GM23338 (cell line): ENCODE data around the gene CSTPP1. TPM values are rescaled to one million over a fixed set of nuclear protein-coding genes. Genes with fewer than 3 reads are reported as not detected.

Source experiments
- ATAC-seq: fragments of 200-7000 bp; cut with Tn5 transposase; 3 replicates; pipeline ENCODE4 v1.9.1; 2020
- DNase-seq: peaks from one replicate; pipeline ENCODE4 v3.0.0-alpha.2; 2015; ENCODE audit warnings: low spot score
- H2AFZ ChIP-seq: fragments of 200-600 bp; sonication (generic); 2 replicates; pipeline ENCODE4 v1.8.0; 2016; ENCODE audit warnings: antibody characterized with exemption, mild to moderate bottlenecking, moderate library complexity
- H3F3A ChIP-seq: fragments of 200-600 bp; sonication (generic); replicated peaks from 2 replicates; pipeline ENCODE4 v1.8.0; 2017; ENCODE audit warnings: antibody characterized with exemption, mixed run types, low read depth
- H3K27ac ChIP-seq: fragments of 200-600 bp; sonication (generic); 2 replicates; pipeline ENCODE4 v1.6.1; 2016; ENCODE audit warnings: low read depth
- H3K27me3 ChIP-seq: fragments of 200-600 bp; sonication (generic); 2 replicates; pipeline ENCODE4 v1.8.0; 2016; ENCODE audit warnings: mild to moderate bottlenecking, mixed run types, moderate library complexity; ENCODE audit not compliant: insufficient read depth
- H3K36me3 ChIP-seq: fragments of 200-600 bp; sonication (generic); 2 replicates; pipeline ENCODE4 v1.8.0; 2016; ENCODE audit warnings: mild to moderate bottlenecking; ENCODE audit not compliant: insufficient read depth
- H3K4me1 ChIP-seq: fragments of 200-600 bp; sonication (generic); 2 replicates; pipeline ENCODE4 v1.8.0; 2016; ENCODE audit warnings: mild to moderate bottlenecking, moderate library complexity; ENCODE audit not compliant: insufficient read depth
- H3K4me2 ChIP-seq: fragments of 200-600 bp; sonication (generic); 2 replicates; pipeline ENCODE4 v1.7.1; 2017; ENCODE audit warnings: mixed run types
- H3K4me3 ChIP-seq: fragments of 200-600 bp; sonication (generic); 2 replicates; pipeline ENCODE4 v1.6.1; 2016; ENCODE audit warnings: mixed run types
- H3K79me2 ChIP-seq: fragments of 200-600 bp; sonication (generic); replicated peaks from 2 replicates; pipeline ENCODE4 v1.8.0; 2017; ENCODE audit warnings: mild to moderate bottlenecking; ENCODE audit not compliant: insufficient read depth
- H3K9me2 ChIP-seq: fragments of 200-600 bp; sonication (generic); 2 replicates; pipeline ENCODE4 v1.8.0; 2017; ENCODE audit not compliant: insufficient read depth
- H4K20me1 ChIP-seq: fragments of 200-600 bp; sonication (generic); replicated peaks from 2 replicates; pipeline ENCODE4 v1.8.0; 2017; ENCODE audit warnings: mild to moderate bottlenecking; ENCODE audit not compliant: insufficient read depth
- H3K27ac Mint-ChIP-seq: 2 replicates; pipeline ENCODE4 v1.8.0; 2020; ENCODE audit warnings: inconsistent platforms, mild to moderate bottlenecking, moderate library complexity, mixed read lengths
- H3K27me3 Mint-ChIP-seq: 3 replicates; pipeline ENCODE4 v1.8.0; 2022; ENCODE audit warnings: low read depth, mild to moderate bottlenecking, moderate library complexity, mixed read lengths, inconsistent platforms; ENCODE audit not compliant: insufficient read depth, poor library complexity
- H3K36me3 Mint-ChIP-seq: 3 replicates; pipeline ENCODE4 v1.8.0; 2021; ENCODE audit warnings: low read depth, mild to moderate bottlenecking, inconsistent platforms, moderate library complexity, mixed read lengths
- H3K4me1 Mint-ChIP-seq: 3 replicates; pipeline ENCODE4 v1.8.0; 2020; ENCODE audit warnings: mild to moderate bottlenecking, inconsistent platforms, mixed read lengths
- H3K4me3 Mint-ChIP-seq: 3 replicates; pipeline ENCODE4 v1.8.0; 2021; ENCODE audit warnings: moderate library complexity, mild to moderate bottlenecking, inconsistent platforms, mixed read lengths
- H3K9me3 Mint-ChIP-seq: 3 replicates; pipeline ENCODE4 v1.8.0; 2020; ENCODE audit warnings: moderate library complexity, mild to moderate bottlenecking, inconsistent platforms, mixed read lengths
- CREB1 ChIP-seq: fragments of 250-450 bp; sonication (Bioruptor Pico); IDR thresholded peaks from 2 replicates; pipeline ENCODE4 v1.5.0; 2020; ENCODE audit warnings: low read depth, mild to moderate bottlenecking, moderate library complexity
- EZH2 ChIP-seq: fragments of 200-600 bp; sonication (generic); IDR thresholded peaks from one replicate; pipeline ENCODE4 v1.8.0; 2017; ENCODE audit warnings: antibody characterized with exemption, mild to moderate bottlenecking, low read depth; ENCODE audit not compliant: unreplicated experiment
- EZH2phosphoT487 ChIP-seq: fragments of 200-600 bp; sonication (generic); IDR thresholded peaks from one replicate; pipeline ENCODE4 v1.8.1; 2018; ENCODE audit warnings: antibody characterized with exemption; ENCODE audit not compliant: unreplicated experiment
- JUNB ChIP-seq: IDR thresholded peaks from one replicate; pipeline ENCODE4 v1.6.1; 2016; ENCODE audit warnings: antibody characterized with exemption; ENCODE audit not compliant: unreplicated experiment
- NANOG ChIP-seq: IDR thresholded peaks from 2 replicates; pipeline ENCODE4 v1.6.1; 2016; ENCODE audit warnings: antibody characterized with exemption, borderline replicate concordance
- POLR2AphosphoS5 ChIP-seq: IDR thresholded peaks from 2 replicates; pipeline ENCODE4 v1.6.1; 2016; ENCODE audit warnings: antibody characterized with exemption, low read depth
- STAT1 ChIP-seq: IDR thresholded peaks from one replicate; pipeline ENCODE4 v1.6.1; 2016; ENCODE audit warnings: antibody characterized with exemption; ENCODE audit not compliant: unreplicated experiment
- ZNF114 ChIP-seq: fragments of 250-450 bp; sonication (Bioruptor Pico); IDR thresholded peaks from 2 replicates; pipeline ENCODE4 v1.5.0; 2020; ENCODE audit warnings: mild to moderate bottlenecking, moderate library complexity
- ZNF331 ChIP-seq: fragments of 250-450 bp; sonication (Bioruptor Pico); IDR thresholded peaks from 2 replicates; pipeline ENCODE4 v1.5.0; 2020; ENCODE audit warnings: low read depth, mild to moderate bottlenecking, moderate library complexity
- polyA plus RNA-seq: library from polyadenylated mRNA; unstranded; fragments of >200 nt; fragmentation: Nextera tagmentation; extraction: Ambion mirVana; gene quantifications from 2 replicates; pipeline ENCODE4 v1.2.1, GENCODE V29; 2016
- total RNA-seq: library from RNA; depleted of rRNA; stranded (reverse); fragments of >200 nt; shearing (Covaris generic); gene quantifications from 2 replicates; pipeline ENCODE4 v1.2.3, GENCODE V29; 2014
- TF ChIP-seq, protein P1 (sequence below), 2 experiments: fragments of 200-600 bp in 1 of 2; sonication (generic) in 1 of 2; conservative IDR thresholded peaks; 2 replicates each; pipeline versions ENCODE4 v1.5.1 to v1.6.1; 2016 to 2017; ENCODE audit warnings: antibody characterized with exemption in 2 of 2, low read depth in 2 of 2, mild to moderate bottlenecking in 2 of 2, moderate library complexity in 1 of 2
- TF ChIP-seq, protein P2 (sequence below): IDR thresholded peaks from 2 replicates; pipeline ENCODE4 v1.6.1; 2016; ENCODE audit warnings: antibody characterized with exemption
- TF ChIP-seq, protein P3 (sequence below): fragments of 250-450 bp; sonication (Bioruptor Pico); IDR thresholded peaks from 2 replicates; pipeline ENCODE4 v1.5.0; 2020; ENCODE audit warnings: mild to moderate bottlenecking, moderate library complexity
- TF ChIP-seq, protein P4 (sequence below): IDR thresholded peaks from one replicate; pipeline ENCODE4 v1.6.1; 2018; ENCODE audit warnings: antibody characterized with exemption; ENCODE audit not compliant: unreplicated experiment

Gene CSTPP1
- total and polyA plus RNA-seq, 2 experiments from 2014 or later, result 23.5 to 42.6 TPM

DNA sequence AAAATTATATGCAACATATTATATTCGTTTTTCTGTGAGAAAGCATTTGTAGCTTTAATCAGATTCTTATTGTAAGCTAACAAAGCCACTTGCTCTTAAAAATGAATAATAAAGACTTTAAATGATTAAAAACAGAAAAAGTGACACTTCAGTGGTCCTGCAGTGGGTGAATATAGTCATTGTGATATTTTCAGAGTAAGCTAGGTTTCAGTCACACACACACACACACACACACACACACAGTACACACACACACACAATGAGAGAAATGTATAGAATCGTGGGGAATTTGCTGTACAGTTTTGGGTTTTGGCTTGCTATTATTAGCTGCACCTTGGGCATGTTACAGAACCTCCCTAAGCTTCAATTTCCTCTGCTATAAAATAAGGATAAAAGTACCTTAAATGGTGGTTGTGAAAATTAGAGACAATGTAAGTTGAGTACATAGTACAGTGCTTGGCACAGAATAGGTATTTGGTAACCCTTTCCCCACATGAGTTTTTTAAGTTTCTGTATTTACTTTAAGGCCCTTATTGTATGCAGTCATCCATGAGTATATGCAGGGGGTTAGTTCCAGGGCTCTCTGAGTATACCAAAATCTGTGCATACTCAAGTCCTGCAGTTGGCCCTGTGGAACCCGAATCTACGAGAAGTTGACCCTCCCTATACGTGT lies 39.8 kb downstream of the CSTPP1 start:
- Histone ChIP-seq H3K79me2 (no peaks in the 10 kb centered on the region), H3K36me3 (no peaks in the 10 kb centered on the region), H3F3A (no peaks in the 10 kb centered on the region), H3K4me1 (peaks cover 23% of the 10 kb centered on the region), H3K9me2 (no peaks in the 10 kb centered on the region), H3K27me3 (no peaks in the 10 kb centered on the region), H2AFZ (no peak overlapping the region), H3K27ac (no peak overlapping the region), H4K20me1 (no peaks in the 10 kb centered on the region; the same call in 1 of the 2 replicates), H3K4me2 (peak overlapping the region; percentile 57), H3K4me3 (no peak overlapping the region)
- peaks cover 6% of the 10 kb centered on the region for H3K27me3 Mint-ChIP-seq
- TF ChIP-seq, protein P1, sequence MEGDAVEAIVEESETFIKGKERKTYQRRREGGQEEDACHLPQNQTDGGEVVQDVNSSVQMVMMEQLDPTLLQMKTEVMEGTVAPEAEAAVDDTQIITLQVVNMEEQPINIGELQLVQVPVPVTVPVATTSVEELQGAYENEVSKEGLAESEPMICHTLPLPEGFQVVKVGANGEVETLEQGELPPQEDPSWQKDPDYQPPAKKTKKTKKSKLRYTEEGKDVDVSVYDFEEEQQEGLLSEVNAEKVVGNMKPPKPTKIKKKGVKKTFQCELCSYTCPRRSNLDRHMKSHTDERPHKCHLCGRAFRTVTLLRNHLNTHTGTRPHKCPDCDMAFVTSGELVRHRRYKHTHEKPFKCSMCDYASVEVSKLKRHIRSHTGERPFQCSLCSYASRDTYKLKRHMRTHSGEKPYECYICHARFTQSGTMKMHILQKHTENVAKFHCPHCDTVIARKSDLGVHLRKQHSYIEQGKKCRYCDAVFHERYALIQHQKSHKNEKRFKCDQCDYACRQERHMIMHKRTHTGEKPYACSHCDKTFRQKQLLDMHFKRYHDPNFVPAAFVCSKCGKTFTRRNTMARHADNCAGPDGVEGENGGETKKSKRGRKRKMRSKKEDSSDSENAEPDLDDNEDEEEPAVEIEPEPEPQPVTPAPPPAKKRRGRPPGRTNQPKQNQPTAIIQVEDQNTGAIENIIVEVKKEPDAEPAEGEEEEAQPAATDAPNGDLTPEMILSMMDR (conservative IDR thresholded peaks at IDR 0.05; ENCODE audit: low read depth in 2 of 2), result no peak
- TF ChIP-seq POLR2AphosphoS5 (no peak), EZH2phosphoT487 (no peak), STAT1 (no peak), ZNF114 (no peak), ZNF331 (CRISPR knock-in tag) (no peak), EZH2 (no peak), CREB1 (CRISPR knock-in tag) (no peak), NANOG (no peak), JUNB (no peak)
- TF ChIP-seq, protein P2, sequence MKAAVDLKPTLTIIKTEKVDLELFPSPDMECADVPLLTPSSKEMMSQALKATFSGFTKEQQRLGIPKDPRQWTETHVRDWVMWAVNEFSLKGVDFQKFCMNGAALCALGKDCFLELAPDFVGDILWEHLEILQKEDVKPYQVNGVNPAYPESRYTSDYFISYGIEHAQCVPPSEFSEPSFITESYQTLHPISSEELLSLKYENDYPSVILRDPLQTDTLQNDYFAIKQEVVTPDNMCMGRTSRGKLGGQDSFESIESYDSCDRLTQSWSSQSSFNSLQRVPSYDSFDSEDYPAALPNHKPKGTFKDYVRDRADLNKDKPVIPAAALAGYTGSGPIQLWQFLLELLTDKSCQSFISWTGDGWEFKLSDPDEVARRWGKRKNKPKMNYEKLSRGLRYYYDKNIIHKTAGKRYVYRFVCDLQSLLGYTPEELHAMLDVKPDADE, result no peak
- TF ChIP-seq, protein P3, sequence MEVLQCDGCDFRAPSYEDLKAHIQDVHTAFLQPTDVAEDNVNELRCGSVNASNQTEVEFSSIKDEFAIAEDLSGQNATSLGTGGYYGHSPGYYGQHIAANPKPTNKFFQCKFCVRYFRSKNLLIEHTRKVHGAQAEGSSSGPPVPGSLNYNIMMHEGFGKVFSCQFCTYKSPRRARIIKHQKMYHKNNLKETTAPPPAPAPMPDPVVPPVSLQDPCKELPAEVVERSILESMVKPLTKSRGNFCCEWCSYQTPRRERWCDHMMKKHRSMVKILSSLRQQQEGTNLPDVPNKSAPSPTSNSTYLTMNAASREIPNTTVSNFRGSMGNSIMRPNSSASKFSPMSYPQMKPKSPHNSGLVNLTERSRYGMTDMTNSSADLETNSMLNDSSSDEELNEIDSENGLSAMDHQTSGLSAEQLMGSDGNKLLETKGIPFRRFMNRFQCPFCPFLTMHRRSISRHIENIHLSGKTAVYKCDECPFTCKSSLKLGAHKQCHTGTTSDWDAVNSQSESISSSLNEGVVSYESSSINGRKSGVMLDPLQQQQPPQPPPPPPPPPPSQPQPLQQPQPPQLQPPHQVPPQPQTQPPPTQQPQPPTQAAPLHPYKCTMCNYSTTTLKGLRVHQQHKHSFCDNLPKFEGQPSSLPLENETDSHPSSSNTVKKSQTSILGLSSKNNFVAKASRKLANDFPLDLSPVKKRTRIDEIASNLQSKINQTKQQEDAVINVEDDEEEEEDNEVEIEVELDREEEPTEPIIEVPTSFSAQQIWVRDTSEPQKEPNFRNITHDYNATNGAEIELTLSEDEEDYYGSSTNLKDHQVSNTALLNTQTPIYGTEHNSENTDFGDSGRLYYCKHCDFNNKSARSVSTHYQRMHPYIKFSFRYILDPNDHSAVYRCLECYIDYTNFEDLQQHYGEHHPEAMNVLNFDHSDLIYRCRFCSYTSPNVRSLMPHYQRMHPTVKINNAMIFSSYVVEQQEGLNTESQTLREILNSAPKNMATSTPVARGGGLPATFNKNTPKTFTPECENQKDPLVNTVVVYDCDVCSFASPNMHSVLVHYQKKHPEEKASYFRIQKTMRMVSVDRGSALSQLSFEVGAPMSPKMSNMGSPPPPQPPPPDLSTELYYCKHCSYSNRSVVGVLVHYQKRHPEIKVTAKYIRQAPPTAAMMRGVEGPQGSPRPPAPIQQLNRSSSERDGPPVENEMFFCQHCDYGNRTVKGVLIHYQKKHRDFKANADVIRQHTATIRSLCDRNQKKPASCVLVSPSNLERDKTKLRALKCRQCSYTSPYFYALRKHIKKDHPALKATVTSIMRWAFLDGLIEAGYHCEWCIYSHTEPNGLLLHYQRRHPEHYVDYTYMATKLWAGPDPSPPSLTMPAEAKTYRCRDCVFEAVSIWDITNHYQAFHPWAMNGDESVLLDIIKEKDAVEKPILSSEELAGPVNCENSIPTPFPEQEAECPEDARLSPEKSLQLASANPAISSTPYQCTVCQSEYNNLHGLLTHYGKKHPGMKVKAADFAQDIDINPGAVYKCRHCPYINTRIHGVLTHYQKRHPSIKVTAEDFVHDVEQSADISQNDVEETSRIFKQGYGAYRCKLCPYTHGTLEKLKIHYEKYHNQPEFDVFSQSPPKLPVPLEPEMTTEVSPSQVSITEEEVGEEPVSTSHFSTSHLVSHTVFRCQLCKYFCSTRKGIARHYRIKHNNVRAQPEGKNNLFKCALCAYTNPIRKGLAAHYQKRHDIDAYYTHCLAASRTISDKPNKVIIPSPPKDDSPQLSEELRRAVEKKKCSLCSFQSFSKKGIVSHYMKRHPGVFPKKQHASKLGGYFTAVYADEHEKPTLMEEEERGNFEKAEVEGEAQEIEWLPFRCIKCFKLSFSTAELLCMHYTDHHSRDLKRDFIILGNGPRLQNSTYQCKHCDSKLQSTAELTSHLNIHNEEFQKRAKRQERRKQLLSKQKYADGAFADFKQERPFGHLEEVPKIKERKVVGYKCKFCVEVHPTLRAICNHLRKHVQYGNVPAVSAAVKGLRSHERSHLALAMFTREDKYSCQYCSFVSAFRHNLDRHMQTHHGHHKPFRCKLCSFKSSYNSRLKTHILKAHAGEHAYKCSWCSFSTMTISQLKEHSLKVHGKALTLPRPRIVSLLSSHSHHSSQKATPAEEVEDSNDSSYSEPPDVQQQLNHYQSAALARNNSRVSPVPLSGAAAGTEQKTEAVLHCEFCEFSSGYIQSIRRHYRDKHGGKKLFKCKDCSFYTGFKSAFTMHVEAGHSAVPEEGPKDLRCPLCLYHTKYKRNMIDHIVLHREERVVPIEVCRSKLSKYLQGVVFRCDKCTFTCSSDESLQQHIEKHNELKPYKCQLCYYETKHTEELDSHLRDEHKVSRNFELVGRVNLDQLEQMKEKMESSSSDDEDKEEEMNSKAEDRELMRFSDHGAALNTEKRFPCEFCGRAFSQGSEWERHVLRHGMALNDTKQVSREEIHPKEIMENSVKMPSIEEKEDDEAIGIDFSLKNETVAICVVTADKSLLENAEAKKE, result no peak
- TF ChIP-seq, protein P4, sequence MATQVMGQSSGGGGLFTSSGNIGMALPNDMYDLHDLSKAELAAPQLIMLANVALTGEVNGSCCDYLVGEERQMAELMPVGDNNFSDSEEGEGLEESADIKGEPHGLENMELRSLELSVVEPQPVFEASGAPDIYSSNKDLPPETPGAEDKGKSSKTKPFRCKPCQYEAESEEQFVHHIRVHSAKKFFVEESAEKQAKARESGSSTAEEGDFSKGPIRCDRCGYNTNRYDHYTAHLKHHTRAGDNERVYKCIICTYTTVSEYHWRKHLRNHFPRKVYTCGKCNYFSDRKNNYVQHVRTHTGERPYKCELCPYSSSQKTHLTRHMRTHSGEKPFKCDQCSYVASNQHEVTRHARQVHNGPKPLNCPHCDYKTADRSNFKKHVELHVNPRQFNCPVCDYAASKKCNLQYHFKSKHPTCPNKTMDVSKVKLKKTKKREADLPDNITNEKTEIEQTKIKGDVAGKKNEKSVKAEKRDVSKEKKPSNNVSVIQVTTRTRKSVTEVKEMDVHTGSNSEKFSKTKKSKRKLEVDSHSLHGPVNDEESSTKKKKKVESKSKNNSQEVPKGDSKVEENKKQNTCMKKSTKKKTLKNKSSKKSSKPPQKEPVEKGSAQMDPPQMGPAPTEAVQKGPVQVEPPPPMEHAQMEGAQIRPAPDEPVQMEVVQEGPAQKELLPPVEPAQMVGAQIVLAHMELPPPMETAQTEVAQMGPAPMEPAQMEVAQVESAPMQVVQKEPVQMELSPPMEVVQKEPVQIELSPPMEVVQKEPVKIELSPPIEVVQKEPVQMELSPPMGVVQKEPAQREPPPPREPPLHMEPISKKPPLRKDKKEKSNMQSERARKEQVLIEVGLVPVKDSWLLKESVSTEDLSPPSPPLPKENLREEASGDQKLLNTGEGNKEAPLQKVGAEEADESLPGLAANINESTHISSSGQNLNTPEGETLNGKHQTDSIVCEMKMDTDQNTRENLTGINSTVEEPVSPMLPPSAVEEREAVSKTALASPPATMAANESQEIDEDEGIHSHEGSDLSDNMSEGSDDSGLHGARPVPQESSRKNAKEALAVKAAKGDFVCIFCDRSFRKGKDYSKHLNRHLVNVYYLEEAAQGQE, result no peak
- H3K9me3 Mint-ChIP-seq, result no peaks in the 10 kb centered on the region
- DNase-seq (no peak), ATAC-seq (peak; percentile 15; the same call in 2 of the 3 replicates)
- H3K36me3 Mint-ChIP-seq, result no peaks in the 10 kb centered on the region
- no peak overlapping the region for H3K4me3 Mint-ChIP-seq
- peaks cover 29% of the 10 kb centered on the region for H3K4me1 Mint-ChIP-seq
- no peak overlapping the region for H3K27ac Mint-ChIP-seq
